Measurements from ENCODE around the gene ABCC4.

Gene ABCC4

GRCh38 chr13:95267662-95268342, 33.4 kb downstream of the ABCC4 start (continued):
- TF ChIP-seq, protein P1, sequence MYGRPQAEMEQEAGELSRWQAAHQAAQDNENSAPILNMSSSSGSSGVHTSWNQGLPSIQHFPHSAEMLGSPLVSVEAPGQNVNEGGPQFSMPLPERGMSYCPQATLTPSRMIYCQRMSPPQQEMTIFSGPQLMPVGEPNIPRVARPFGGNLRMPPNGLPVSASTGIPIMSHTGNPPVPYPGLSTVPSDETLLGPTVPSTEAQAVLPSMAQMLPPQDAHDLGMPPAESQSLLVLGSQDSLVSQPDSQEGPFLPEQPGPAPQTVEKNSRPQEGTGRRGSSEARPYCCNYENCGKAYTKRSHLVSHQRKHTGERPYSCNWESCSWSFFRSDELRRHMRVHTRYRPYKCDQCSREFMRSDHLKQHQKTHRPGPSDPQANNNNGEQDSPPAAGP (tag by site-specific recombination; IDR thresholded peaks at IDR 0.05): no peak
- TF ChIP-seq ZNF366 (tag by site-specific recombination; conservative IDR thresholded peaks at IDR 0.05) (peak; percentile 72), ZNF157 (tag by site-specific recombination; IDR thresholded peaks at IDR 0.05) (no peak), ZNF214 (tag by site-specific recombination; IDR thresholded peaks at IDR 0.05; ENCODE audit: borderline replicate concordance) (no peak), ZNF645 (tag by site-specific recombination; IDR thresholded peaks at IDR 0.05) (no peak), GLIS1 (tag by site-specific recombination; IDR thresholded peaks at IDR 0.05) (no peak), GLIS2 (tag by site-specific recombination; IDR thresholded peaks at IDR 0.05) (no peak), ZNF146 (tag by site-specific recombination; IDR thresholded peaks at IDR 0.05) (no peak), ZNF629 (tag by site-specific recombination; IDR thresholded peaks at IDR 0.05) (peak; percentile 61; the same call in 1 of the 2 replicates), ZNF776 (tag by site-specific recombination; IDR thresholded peaks at IDR 0.05; ENCODE audit: borderline replicate concordance) (no peak), PRDM10 (tag by site-specific recombination; IDR thresholded peaks at IDR 0.05) (peak; percentile 60), ZNF23 (tag by site-specific recombination; IDR thresholded peaks at IDR 0.05; ENCODE audit: borderline replicate concordance) (no peak), SCRT1 (tag by site-specific recombination; IDR thresholded peaks at IDR 0.05; ENCODE audit: borderline replicate concordance) (no peak), ZNF184 (tag by site-specific recombination; IDR thresholded peaks at IDR 0.05) (0 out of 2 replicates have a peak, but pooled peaks have one; percentile 8), EGR2 (tag by site-specific recombination; IDR thresholded peaks at IDR 0.05; ENCODE audit: low read depth) (no peak), ZNF585B (tag by site-specific recombination; IDR thresholded peaks at IDR 0.05) (no peak), TSHZ1 (tag by site-specific recombination; IDR thresholded peaks at IDR 0.05; ENCODE audit: borderline replicate concordance) (no peak), ZNF660 (tag by site-specific recombination; IDR thresholded peaks at IDR 0.05) (0 out of 2 replicates have a peak, but pooled peaks have one; percentile 12), ZNF2 (tag by site-specific recombination; IDR thresholded peaks at IDR 0.05) (0 out of 2 replicates have a peak, but pooled peaks have one; percentile 20)
- TF ChIP-seq, protein P2, sequence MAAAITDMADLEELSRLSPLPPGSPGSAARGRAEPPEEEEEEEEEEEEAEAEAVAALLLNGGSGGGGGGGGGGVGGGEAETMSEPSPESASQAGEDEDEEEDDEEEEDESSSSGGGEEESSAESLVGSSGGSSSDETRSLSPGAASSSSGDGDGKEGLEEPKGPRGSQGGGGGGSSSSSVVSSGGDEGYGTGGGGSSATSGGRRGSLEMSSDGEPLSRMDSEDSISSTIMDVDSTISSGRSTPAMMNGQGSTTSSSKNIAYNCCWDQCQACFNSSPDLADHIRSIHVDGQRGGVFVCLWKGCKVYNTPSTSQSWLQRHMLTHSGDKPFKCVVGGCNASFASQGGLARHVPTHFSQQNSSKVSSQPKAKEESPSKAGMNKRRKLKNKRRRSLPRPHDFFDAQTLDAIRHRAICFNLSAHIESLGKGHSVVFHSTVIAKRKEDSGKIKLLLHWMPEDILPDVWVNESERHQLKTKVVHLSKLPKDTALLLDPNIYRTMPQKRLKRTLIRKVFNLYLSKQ (tag by site-specific recombination; IDR thresholded peaks at IDR 0.05; ENCODE audit: borderline replicate concordance): no peak
